ENCODE data around the gene PPIP5K1. TPM values are rescaled to one million over a fixed set of nuclear protein-coding genes. Genes with fewer than 3 reads are reported as not detected.
"Not testable (repeated sequence)": the region's sequence is repeated elsewhere in the genome, so short reads cannot be mapped to it uniquely, and the experiment has no call there.

Gene PPIP5K1
- 46.4 and 55.7 TPM in 2 replicates for total RNA-seq

GRCh38 chr15:43589778-43590466, at the start of gene PPIP5K1:
Gene PPIP5K1, minus strand, starts transcription at chr15:43590208. Its CDS starts 5,704 bp downstream, at chr15:43584504.
- intact Hi-C loops (cut with micrococcal nuclease) = not testable (repeated sequence)

GRCh38 chr15:43638464-43639204, 48.6 kb upstream of the PPIP5K1 start:
- intact Hi-C loops (cut with micrococcal nuclease) = not testable (repeated sequence)

DNA sequence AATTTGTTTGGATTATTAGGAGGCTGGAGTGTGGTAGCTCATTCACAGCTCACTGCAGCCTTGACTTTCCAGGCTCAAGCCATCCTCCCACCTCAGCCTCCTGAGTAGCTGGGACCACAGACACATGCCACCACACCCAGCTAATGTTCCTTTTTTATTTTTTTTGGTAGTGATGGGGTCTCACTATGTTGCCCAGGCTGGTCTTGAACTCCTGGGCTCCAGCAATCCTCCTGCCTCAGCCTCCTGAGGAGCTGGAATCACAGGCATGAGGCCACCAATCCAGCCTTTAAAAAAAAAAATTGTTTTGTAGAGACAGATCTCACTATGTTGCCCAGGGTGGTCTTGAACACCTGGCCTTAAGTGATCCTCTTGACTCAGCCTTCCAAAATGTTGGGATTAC, 36.9 kb upstream of the PPIP5K1 start:
- intact Hi-C loops (cut with micrococcal nuclease) = not testable (repeated sequence)

- intact Hi-C loops (cut with micrococcal nuclease) = no loop called here
Observed at GRCh38 chr15:43625106-43625505, 35.1 kb upstream of the PPIP5K1 start.

- intact Hi-C loops (cut with micrococcal nuclease) = not testable (repeated sequence)
Observed at GRCh38 chr15:43622068-43622799, 32.2 kb upstream of the PPIP5K1 start.

DNA sequence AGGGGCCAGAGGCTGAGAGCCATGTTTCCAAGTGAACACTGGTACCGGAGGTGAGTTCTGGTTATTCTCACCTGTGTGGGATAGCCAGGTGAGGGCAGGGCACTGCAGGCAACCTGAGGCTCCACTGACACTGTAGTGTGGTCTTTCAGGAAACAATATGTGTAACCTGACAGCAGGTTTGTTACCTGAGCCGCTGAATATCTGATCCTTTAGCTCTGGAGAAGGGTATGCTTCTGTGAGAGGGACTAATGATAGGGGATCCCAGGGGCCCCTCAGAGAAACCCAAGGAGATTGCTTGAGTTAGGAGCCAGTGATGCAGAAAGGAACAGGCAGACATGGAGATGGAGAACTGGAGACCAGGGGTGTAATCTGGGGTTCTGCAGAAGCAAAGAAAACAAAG, 28.7 kb upstream of the PPIP5K1 start, which contains the start of gene STRC:
STRC (minus strand) TSS at position 101 of the 400 bp plus-strand sequence; CDS start at position 23, 78 bp downstream.
- intact Hi-C loops (cut with micrococcal nuclease) = not testable (repeated sequence)

GRCh38 chr15:43617750-43618149, 27.7 kb upstream of the PPIP5K1 start:
- intact Hi-C loops (cut with micrococcal nuclease) = not testable (repeated sequence)

- intact Hi-C loops (cut with micrococcal nuclease) = not testable (repeated sequence)
Observed at GRCh38 chr15:43602233-43602632, 12.2 kb upstream of the PPIP5K1 start.

GRCh38 chr15:43600200-43600599, 10.2 kb upstream of the PPIP5K1 start:
- intact Hi-C loops (cut with micrococcal nuclease) = not testable (repeated sequence)

- intact Hi-C loops (cut with micrococcal nuclease) = not testable (repeated sequence)
Observed at GRCh38 chr15:43599131-43599530, 9.1 kb upstream of the PPIP5K1 start.

DNA sequence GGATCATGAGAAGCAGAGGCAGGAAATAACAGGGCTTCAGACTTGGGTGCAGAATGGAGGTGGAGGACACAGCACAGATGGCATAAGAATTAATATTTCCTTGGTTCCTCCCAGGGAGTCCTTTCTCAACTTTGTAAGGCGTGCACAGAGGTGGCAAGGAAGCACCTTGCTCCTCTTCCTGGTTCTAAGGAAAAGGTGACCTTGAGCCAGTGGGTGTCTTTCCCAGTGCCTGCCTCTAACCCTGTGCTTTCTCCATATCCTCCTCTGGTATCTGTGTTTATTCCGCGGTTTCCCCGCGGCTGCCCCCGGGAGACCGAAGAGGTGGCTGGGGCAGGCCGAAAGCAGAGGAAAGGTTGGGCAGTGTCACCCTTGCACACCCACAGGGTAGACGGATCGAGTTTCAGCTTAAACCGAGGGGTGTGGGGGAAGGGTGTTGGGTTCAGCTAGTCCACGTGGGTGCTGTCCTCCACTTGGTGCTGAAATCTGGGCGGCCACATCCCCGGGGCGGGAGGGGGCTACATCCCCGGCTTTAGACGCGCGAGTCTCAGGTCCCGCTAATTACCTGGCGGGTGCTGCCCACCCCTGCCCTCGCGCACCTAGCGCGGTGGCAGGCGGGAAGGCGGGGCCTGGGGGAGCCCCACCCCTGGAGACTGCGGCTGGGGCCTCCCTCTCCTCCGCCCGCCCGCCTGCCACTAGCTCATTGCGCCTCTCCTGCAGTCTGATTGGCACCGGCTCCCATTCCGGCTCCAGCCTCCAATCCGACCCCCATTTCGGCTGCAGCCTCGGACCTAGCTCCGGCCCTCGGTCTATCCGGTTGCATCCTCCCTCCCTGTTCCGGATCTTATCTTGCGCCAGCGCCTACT, 3.6 kb upstream of the PPIP5K1 start, which contains the start of gene CKMT1B:
CKMT1B (plus strand) TSS at position 700 of the 863 bp plus-strand sequence. CDS start 192 bp downstream, outside the sequence.
- intact Hi-C loops (cut with micrococcal nuclease) = not testable (repeated sequence)

DNA sequence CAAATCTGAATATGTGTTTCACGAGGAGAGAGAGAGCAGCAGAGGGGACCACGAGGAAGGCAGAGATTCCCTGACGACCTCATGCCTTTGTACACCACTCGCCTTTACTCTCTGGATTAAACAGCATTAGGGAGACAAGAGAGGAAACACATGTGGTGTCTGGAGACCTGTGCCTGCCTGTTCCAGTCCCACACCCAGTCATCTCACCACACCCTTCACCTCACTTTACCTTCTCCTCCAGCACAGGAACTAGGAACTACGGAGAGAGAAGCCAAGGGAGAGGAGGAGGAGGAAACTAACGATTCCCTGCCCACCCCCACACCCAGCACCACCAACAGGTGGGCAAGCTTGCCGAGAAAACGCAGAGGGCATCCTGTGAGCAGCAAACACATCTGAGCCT, 2.8 kb upstream of the PPIP5K1 start:
- intact Hi-C loops (cut with micrococcal nuclease) = not testable (repeated sequence)

DNA sequence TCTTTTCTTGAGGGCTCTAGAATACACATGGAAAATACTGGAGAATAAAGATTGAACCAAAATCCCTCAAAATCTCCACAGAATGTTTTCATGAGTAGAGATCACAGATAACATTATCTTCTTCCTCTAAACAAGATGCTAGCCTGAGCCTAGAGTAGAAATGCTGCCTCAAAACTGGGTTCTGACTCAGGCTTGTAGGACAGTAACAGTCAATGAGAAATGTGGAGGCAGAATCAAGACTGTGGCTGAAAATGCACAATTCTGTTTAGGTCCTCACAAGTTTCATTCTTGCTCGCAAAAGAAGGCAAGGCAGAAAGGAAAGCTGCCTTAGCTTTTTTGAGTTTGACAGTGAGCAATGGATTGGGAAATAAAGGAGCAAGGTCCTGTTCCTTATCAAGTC, 15.4 kb downstream of the PPIP5K1 start:
- intact Hi-C loops (cut with micrococcal nuclease) = not testable (repeated sequence)

GRCh38 chr15:43566615-43567014, 23.4 kb downstream of the PPIP5K1 start:
- intact Hi-C loops (cut with micrococcal nuclease) = not testable (repeated sequence)

- intact Hi-C loops (cut with micrococcal nuclease) = not testable (repeated sequence)
Observed at GRCh38 chr15:43563793-43564192, 26.2 kb downstream of the PPIP5K1 start.

GRCh38 chr15:43562753-43563152, 27.3 kb downstream of the PPIP5K1 start:
- intact Hi-C loops (cut with micrococcal nuclease) = not testable (repeated sequence)

DNA sequence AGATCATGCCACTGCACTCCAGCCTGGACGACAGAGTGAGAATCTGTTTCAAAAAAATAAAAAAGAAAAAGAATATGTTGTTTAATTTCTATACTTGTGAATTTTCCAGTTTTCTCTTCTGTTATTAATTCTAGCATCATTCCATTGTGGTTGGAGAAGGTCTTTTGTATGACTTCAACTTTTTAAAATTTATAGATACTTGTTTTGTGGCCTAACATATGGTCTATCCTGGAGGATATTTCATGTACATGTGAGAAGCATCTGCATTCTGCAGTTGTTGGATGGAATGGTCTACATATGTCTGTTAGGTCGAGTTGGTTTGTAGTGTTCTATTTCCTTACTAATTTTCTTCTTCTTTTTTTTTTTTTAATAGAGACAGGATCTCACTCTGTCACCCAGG, 37.0 kb downstream of the PPIP5K1 start:
- intact Hi-C loops (cut with micrococcal nuclease) = no loop called here

- intact Hi-C loops (cut with micrococcal nuclease) = no loop called here
Observed at GRCh38 chr15:43552256-43552655, 37.8 kb downstream of the PPIP5K1 start.

- intact Hi-C loops (cut with micrococcal nuclease) = no loop called here
Observed at GRCh38 chr15:43550527-43551363, 39.3 kb downstream of the PPIP5K1 start.

GRCh38 chr15:43547539-43547938, 42.5 kb downstream of the PPIP5K1 start:
- intact Hi-C loops (cut with micrococcal nuclease) = no loop called here

All from T-helper 2 cell treated with Interferon-gamma antibody and Interleukin-4, amounts not matched to agents 100 ng/mL and 5 ng/mL, for 36 hours (primary cell).